GM23338 (cell line): ENCODE measurements around the gene NAPG. TPM values are rescaled to one million over a fixed set of nuclear protein-coding genes. Genes with fewer than 3 reads are reported as not detected.

Source experiments
- ATAC-seq: fragments of 200-7000 bp; cut with Tn5 transposase; 3 replicates; pipeline ENCODE4 v1.9.1; 2020
- DNase-seq: peaks from one replicate; pipeline ENCODE4 v3.0.0-alpha.2; 2015; ENCODE audit warnings: low spot score
- H2AFZ ChIP-seq: fragments of 200-600 bp; sonication (generic); 2 replicates; pipeline ENCODE4 v1.8.0; 2016; ENCODE audit warnings: antibody characterized with exemption, mild to moderate bottlenecking, moderate library complexity
- H3F3A ChIP-seq: fragments of 200-600 bp; sonication (generic); replicated peaks from 2 replicates; pipeline ENCODE4 v1.8.0; 2017; ENCODE audit warnings: antibody characterized with exemption, mixed run types, low read depth
- H3K27ac ChIP-seq: fragments of 200-600 bp; sonication (generic); 2 replicates; pipeline ENCODE4 v1.6.1; 2016; ENCODE audit warnings: low read depth
- H3K27me3 ChIP-seq: fragments of 200-600 bp; sonication (generic); 2 replicates; pipeline ENCODE4 v1.8.0; 2016; ENCODE audit warnings: mild to moderate bottlenecking, mixed run types, moderate library complexity; ENCODE audit not compliant: insufficient read depth
- H3K36me3 ChIP-seq: fragments of 200-600 bp; sonication (generic); 2 replicates; pipeline ENCODE4 v1.8.0; 2016; ENCODE audit warnings: mild to moderate bottlenecking; ENCODE audit not compliant: insufficient read depth
- H3K4me1 ChIP-seq: fragments of 200-600 bp; sonication (generic); 2 replicates; pipeline ENCODE4 v1.8.0; 2016; ENCODE audit warnings: mild to moderate bottlenecking, moderate library complexity; ENCODE audit not compliant: insufficient read depth
- H3K4me2 ChIP-seq: fragments of 200-600 bp; sonication (generic); 2 replicates; pipeline ENCODE4 v1.7.1; 2017; ENCODE audit warnings: mixed run types
- H3K4me3 ChIP-seq: fragments of 200-600 bp; sonication (generic); 2 replicates; pipeline ENCODE4 v1.6.1; 2016; ENCODE audit warnings: mixed run types
- H3K79me2 ChIP-seq: fragments of 200-600 bp; sonication (generic); replicated peaks from 2 replicates; pipeline ENCODE4 v1.8.0; 2017; ENCODE audit warnings: mild to moderate bottlenecking; ENCODE audit not compliant: insufficient read depth
- H3K9me2 ChIP-seq: fragments of 200-600 bp; sonication (generic); 2 replicates; pipeline ENCODE4 v1.8.0; 2017; ENCODE audit not compliant: insufficient read depth
- H4K20me1 ChIP-seq: fragments of 200-600 bp; sonication (generic); replicated peaks from 2 replicates; pipeline ENCODE4 v1.8.0; 2017; ENCODE audit warnings: mild to moderate bottlenecking; ENCODE audit not compliant: insufficient read depth
- H3K27ac Mint-ChIP-seq: 2 replicates; pipeline ENCODE4 v1.8.0; 2020; ENCODE audit warnings: inconsistent platforms, mild to moderate bottlenecking, moderate library complexity, mixed read lengths
- H3K27me3 Mint-ChIP-seq: 3 replicates; pipeline ENCODE4 v1.8.0; 2022; ENCODE audit warnings: low read depth, mild to moderate bottlenecking, moderate library complexity, mixed read lengths, inconsistent platforms; ENCODE audit not compliant: insufficient read depth, poor library complexity
- H3K36me3 Mint-ChIP-seq: 3 replicates; pipeline ENCODE4 v1.8.0; 2021; ENCODE audit warnings: low read depth, mild to moderate bottlenecking, inconsistent platforms, moderate library complexity, mixed read lengths
- H3K4me1 Mint-ChIP-seq: 3 replicates; pipeline ENCODE4 v1.8.0; 2020; ENCODE audit warnings: mild to moderate bottlenecking, inconsistent platforms, mixed read lengths
- H3K4me3 Mint-ChIP-seq: 3 replicates; pipeline ENCODE4 v1.8.0; 2021; ENCODE audit warnings: moderate library complexity, mild to moderate bottlenecking, inconsistent platforms, mixed read lengths
- H3K9me3 Mint-ChIP-seq: 3 replicates; pipeline ENCODE4 v1.8.0; 2020; ENCODE audit warnings: moderate library complexity, mild to moderate bottlenecking, inconsistent platforms, mixed read lengths
- CREB1 ChIP-seq: fragments of 250-450 bp; sonication (Bioruptor Pico); IDR thresholded peaks from 2 replicates; pipeline ENCODE4 v1.5.0; 2020; ENCODE audit warnings: low read depth, mild to moderate bottlenecking, moderate library complexity
- EZH2 ChIP-seq: fragments of 200-600 bp; sonication (generic); IDR thresholded peaks from one replicate; pipeline ENCODE4 v1.8.0; 2017; ENCODE audit warnings: antibody characterized with exemption, mild to moderate bottlenecking, low read depth; ENCODE audit not compliant: unreplicated experiment
- EZH2phosphoT487 ChIP-seq: fragments of 200-600 bp; sonication (generic); IDR thresholded peaks from one replicate; pipeline ENCODE4 v1.8.1; 2018; ENCODE audit warnings: antibody characterized with exemption; ENCODE audit not compliant: unreplicated experiment
- JUNB ChIP-seq: IDR thresholded peaks from one replicate; pipeline ENCODE4 v1.6.1; 2016; ENCODE audit warnings: antibody characterized with exemption; ENCODE audit not compliant: unreplicated experiment
- NANOG ChIP-seq: IDR thresholded peaks from 2 replicates; pipeline ENCODE4 v1.6.1; 2016; ENCODE audit warnings: antibody characterized with exemption, borderline replicate concordance
- POLR2AphosphoS5 ChIP-seq: IDR thresholded peaks from 2 replicates; pipeline ENCODE4 v1.6.1; 2016; ENCODE audit warnings: antibody characterized with exemption, low read depth
- REST ChIP-seq: IDR thresholded peaks from one replicate; pipeline ENCODE4 v1.6.1; 2018; ENCODE audit warnings: antibody characterized with exemption; ENCODE audit not compliant: unreplicated experiment
- STAT1 ChIP-seq: IDR thresholded peaks from one replicate; pipeline ENCODE4 v1.6.1; 2016; ENCODE audit warnings: antibody characterized with exemption; ENCODE audit not compliant: unreplicated experiment
- ZNF114 ChIP-seq: fragments of 250-450 bp; sonication (Bioruptor Pico); IDR thresholded peaks from 2 replicates; pipeline ENCODE4 v1.5.0; 2020; ENCODE audit warnings: mild to moderate bottlenecking, moderate library complexity
- ZNF331 ChIP-seq: fragments of 250-450 bp; sonication (Bioruptor Pico); IDR thresholded peaks from 2 replicates; pipeline ENCODE4 v1.5.0; 2020; ENCODE audit warnings: low read depth, mild to moderate bottlenecking, moderate library complexity
- ZNF462 ChIP-seq: fragments of 250-450 bp; sonication (Bioruptor Pico); IDR thresholded peaks from 2 replicates; pipeline ENCODE4 v1.5.0; 2020; ENCODE audit warnings: mild to moderate bottlenecking, moderate library complexity
- polyA plus RNA-seq: library from polyadenylated mRNA; unstranded; fragments of >200 nt; fragmentation: Nextera tagmentation; extraction: Ambion mirVana; gene quantifications from 2 replicates; pipeline ENCODE4 v1.2.1, GENCODE V29; 2016
- total RNA-seq: library from RNA; depleted of rRNA; stranded (reverse); fragments of >200 nt; shearing (Covaris generic); gene quantifications from 2 replicates; pipeline ENCODE4 v1.2.3, GENCODE V29; 2014
- TF ChIP-seq, protein P1 (sequence below), 2 experiments: fragments of 200-600 bp in 1 of 2; sonication (generic) in 1 of 2; conservative IDR thresholded peaks; 2 replicates each; pipeline versions ENCODE4 v1.5.1 to v1.6.1; 2016 to 2017; ENCODE audit warnings: antibody characterized with exemption in 2 of 2, low read depth in 2 of 2, mild to moderate bottlenecking in 2 of 2, moderate library complexity in 1 of 2
- TF ChIP-seq, protein P2 (sequence below): IDR thresholded peaks from 2 replicates; pipeline ENCODE4 v1.6.1; 2016; ENCODE audit warnings: antibody characterized with exemption

The NAPG gene
- total and polyA plus RNA-seq, 2 experiments from 2014 or later = 26.8 to 40.1 TPM

- Mint-ChIP-seq H3K9me3 (peaks cover 11% of the 10 kb centered on the region), H3K27me3 (no peaks in the 10 kb centered on the region), H3K27ac (no peak overlapping the region), H3K36me3 (peaks cover 3% of the 10 kb centered on the region; the same call in 1 of the 3 replicates), H3K4me1 (no peaks in the 10 kb centered on the region), H3K4me3 (no peak overlapping the region)
- Histone ChIP-seq H2AFZ (no peak overlapping the region), H3K4me1 (no peaks in the 10 kb centered on the region), H4K20me1 (no peaks in the 10 kb centered on the region), H3F3A (no peaks in the 10 kb centered on the region), H3K4me2 (no peak overlapping the region), H3K9me2 (no peaks in the 10 kb centered on the region), H3K79me2 (no peaks in the 10 kb centered on the region), H3K27me3 (no peaks in the 10 kb centered on the region), H3K27ac (no peak overlapping the region), H3K36me3 (no peaks in the 10 kb centered on the region), H3K4me3 (no peak overlapping the region)
- DNase-seq = no peak
- no peak for ATAC-seq
- TF ChIP-seq ZNF114 (CRISPR knock-in tag) (no peak), CREB1 (no peak), JUNB (no peak), NANOG (no peak), STAT1 (no peak), POLR2AphosphoS5 (no peak), EZH2 (no peak), ZNF462 (no peak), EZH2phosphoT487 (no peak), REST (no peak), ZNF331 (CRISPR knock-in tag) (no peak)
- TF ChIP-seq, protein P1, sequence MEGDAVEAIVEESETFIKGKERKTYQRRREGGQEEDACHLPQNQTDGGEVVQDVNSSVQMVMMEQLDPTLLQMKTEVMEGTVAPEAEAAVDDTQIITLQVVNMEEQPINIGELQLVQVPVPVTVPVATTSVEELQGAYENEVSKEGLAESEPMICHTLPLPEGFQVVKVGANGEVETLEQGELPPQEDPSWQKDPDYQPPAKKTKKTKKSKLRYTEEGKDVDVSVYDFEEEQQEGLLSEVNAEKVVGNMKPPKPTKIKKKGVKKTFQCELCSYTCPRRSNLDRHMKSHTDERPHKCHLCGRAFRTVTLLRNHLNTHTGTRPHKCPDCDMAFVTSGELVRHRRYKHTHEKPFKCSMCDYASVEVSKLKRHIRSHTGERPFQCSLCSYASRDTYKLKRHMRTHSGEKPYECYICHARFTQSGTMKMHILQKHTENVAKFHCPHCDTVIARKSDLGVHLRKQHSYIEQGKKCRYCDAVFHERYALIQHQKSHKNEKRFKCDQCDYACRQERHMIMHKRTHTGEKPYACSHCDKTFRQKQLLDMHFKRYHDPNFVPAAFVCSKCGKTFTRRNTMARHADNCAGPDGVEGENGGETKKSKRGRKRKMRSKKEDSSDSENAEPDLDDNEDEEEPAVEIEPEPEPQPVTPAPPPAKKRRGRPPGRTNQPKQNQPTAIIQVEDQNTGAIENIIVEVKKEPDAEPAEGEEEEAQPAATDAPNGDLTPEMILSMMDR (conservative IDR thresholded peaks at IDR 0.05; ENCODE audit: low read depth in 2 of 2) = no peak
- TF ChIP-seq, protein P2, sequence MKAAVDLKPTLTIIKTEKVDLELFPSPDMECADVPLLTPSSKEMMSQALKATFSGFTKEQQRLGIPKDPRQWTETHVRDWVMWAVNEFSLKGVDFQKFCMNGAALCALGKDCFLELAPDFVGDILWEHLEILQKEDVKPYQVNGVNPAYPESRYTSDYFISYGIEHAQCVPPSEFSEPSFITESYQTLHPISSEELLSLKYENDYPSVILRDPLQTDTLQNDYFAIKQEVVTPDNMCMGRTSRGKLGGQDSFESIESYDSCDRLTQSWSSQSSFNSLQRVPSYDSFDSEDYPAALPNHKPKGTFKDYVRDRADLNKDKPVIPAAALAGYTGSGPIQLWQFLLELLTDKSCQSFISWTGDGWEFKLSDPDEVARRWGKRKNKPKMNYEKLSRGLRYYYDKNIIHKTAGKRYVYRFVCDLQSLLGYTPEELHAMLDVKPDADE = no peak
These were observed 44.8 kb downstream of the NAPG start for GRCh38 chr18:10570622-10571021.
